GM19238 (cell line): ENCODE data around the gene CHAF1A.
A peak's percentile ranks its signal among the peaks of the same experiment; 100 is the strongest.

Experiments used
- DNase-seq: peaks from one replicate; pipeline ENCODE4 v3.0.0; 2011; ENCODE audit warnings: low spot score; ENCODE audit not compliant: insufficient read length

CHAF1A gene, protein sequence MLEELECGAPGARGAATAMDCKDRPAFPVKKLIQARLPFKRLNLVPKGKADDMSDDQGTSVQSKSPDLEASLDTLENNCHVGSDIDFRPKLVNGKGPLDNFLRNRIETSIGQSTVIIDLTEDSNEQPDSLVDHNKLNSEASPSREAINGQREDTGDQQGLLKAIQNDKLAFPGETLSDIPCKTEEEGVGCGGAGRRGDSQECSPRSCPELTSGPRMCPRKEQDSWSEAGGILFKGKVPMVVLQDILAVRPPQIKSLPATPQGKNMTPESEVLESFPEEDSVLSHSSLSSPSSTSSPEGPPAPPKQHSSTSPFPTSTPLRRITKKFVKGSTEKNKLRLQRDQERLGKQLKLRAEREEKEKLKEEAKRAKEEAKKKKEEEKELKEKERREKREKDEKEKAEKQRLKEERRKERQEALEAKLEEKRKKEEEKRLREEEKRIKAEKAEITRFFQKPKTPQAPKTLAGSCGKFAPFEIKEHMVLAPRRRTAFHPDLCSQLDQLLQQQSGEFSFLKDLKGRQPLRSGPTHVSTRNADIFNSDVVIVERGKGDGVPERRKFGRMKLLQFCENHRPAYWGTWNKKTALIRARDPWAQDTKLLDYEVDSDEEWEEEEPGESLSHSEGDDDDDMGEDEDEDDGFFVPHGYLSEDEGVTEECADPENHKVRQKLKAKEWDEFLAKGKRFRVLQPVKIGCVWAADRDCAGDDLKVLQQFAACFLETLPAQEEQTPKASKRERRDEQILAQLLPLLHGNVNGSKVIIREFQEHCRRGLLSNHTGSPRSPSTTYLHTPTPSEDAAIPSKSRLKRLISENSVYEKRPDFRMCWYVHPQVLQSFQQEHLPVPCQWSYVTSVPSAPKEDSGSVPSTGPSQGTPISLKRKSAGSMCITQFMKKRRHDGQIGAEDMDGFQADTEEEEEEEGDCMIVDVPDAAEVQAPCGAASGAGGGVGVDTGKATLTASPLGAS

DNA sequence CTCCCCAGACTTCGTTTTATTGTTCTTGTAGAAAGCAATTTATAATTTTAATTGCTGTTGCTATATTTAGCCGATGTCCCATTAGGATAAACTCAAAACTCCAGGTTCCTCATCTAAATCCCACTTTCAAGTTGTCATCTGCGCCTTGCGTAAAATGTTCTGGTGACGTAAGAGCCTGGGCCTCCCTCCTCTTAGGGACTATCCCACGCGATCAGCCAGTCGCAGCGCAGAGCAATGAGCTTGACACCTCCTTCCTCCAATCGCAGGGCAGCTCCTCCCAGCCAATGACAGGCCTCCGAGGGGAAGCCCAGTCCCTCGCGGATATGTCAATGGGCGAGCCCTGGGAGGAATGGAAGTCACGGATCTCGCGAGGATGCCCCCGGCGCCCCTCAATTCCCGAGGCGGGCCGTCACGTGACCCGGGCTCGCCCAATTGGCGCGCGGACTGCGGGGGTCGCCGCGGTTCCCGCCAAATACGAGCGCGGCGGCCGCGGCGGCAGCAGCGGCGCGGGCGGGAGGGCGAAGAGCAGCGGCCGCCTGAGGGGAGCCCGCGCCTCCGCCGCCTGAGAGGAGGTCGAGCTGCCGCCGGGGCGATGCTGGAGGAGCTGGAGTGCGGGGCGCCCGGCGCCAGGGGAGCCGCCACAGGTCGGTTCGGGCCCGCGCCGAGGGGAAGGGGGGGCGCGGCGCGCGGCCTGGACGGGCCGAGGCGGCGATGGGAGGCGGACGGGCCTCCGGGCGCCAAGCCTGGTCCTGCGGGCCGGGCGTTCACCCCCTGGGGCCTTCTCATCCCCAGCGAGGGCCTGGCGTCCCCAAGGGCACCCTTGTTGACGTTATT, at the start of gene CHAF1A:
Gene CHAF1A, plus strand, starts transcription at position 470 of the 834 bp plus-strand sequence. Its CDS starts 123 bp downstream, at position 593.
- DNase-seq, result peak; percentile 100

DNA sequence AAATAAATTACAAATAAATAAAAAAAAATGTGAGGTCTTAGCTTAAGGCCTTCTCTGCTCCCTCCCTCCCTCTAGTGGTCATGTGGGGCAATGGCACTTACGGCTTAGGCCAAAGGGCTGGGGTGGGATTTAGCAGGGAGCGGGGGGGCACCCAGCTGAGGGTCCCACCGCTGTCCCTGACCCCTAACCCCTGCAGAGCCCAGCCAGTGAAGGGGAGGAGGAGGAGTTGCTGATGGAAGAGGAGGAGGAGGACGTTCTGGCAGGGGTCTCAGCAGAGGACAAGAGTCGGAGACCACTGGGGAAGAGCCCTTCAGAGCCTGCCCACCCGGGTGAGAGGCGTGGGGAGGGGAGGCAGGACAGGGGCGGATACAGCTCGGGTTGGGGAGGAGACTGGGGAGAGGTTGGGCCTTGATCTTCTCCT, 49.7 kb upstream of the CHAF1A start:
- no peak for DNase-seq

DNA sequence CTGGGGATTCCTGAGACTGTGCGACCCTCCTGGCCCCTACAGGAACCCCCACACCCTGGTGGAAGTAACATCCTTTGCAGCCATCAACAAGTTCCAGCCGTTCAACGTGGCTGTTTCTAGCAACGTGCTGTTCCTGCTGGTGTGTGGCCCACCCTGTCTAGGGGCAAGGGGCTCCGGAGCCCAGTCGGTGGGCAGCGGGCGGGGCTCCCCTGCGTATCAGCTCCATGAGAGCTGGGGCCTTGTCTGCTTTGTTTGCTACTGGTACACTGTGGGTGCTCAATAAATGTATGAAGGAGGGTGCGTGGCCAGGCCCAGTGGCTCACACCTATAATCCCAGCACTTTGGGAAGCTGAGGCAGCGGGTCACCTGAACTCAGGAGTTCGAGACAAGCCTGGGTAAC, 48.2 kb upstream of the CHAF1A start:
- DNase-seq, result no peak

DNA sequence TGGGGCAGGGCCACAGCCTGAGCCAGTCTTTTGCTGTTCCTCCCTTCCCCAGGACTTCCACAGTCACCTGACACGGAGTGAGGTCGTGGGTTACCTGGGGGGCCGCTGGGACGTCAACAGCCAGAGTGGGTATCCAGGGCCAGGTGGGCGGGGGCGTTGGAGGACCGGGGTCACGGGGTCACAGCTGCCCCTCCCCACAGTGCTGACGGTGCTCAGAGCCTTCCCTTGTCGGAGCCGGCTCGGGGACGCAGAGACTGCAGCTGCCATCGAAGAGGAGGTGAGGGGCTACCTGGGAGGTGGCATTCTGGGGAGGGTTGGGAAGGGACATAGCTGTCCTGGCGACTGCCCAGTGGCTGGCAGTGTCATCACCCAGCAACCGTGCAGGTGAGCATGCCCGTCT, 47.5 kb upstream of the CHAF1A start:
- no peak for DNase-seq

DNA sequence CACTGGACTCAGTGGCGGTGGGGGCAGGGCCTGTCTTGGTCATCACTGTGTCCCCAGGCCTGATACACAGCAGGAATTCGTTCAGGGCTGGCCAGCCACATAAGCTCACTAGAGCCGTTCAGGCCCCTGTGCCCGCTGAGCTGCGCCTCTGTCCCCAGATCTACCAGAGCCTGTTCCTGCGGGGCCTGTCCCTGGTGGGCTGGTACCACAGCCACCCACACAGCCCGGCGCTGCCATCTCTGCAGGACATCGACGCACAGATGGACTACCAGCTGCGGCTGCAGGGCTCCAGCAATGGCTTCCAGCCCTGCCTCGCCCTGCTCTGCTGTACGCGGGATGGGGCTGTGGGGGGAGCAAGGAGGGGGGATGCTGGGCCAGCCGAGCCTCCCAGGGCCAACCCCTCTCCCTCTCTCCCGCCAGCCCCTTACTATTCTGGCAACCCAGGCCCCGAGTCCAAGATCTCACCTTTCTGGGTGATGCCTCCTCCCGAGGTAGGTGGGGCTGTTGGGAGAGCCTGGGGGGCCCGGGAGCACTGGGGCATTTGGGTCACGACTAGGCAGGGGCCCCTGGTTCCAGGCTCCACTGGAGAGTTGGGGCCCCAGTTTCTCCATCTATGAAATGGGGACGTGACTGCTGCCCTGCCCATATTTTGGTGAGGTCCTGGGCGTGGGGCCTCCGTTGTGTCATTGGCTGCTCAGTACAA, 45.2 kb upstream of the CHAF1A start:
- no peak for DNase-seq

DNA sequence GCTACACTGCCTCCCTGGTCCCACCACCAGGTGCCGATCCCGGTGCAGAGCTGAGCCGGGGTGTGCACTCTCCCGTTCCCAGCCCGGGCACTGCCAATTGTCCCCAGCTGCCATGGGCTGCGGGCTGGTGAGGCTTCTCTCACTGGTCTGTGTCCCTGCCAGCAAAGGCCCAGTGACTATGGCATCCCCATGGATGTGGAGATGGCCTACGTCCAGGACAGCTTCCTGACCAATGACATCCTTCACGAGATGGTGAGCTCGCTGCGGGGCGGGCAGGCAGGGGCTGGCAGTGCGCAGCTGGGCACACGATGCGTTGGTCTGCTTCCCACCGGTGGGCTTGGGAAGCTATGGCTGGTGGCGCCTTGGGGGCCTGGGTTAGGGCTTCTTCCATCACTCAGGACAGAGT, 44.5 kb upstream of the CHAF1A start:
- no peak for DNase-seq

DNA sequence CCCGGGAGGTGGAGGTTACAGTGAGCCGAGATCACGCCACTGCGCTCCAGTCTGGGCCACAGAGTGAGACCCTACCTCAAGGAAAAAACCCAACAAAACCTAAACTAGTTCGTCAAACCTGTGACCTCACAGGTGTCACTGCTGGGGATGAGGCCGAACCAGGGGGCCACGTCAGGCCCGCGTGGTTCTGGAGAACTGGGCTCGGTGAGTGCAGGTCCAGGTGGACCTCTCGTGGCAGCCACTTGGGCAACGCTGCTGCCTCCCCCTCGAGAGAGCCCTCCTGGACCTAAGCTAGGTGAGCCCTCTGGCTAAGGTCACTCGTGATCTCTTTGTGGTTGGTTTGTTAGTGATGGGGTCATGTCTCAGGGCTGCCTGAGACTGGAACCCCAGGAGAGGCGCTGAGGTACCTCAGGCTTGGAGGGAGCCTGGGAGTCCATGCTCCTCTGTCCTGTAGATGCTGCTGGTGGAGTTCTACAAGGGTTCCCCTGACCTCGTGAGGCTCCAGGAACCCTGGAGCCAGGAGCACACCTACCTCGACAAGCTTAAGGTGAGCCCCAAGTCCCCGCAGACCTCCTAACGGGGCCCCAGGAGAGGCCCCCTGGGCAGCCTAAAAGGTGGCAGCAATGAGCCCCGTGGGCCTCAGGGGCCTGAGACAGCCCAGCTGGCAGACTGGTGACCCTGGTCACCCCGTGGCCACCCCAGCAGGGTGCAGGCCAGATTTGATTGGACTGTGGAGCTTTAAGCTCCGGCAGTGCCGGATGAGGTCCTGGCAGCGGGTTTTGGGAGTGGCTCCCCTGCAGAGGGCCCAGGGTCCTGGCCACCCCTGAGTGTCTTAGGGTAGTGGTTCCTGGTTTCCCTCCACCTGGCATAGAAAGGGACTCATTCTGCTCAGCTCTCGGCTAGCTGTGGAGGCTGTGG, 43.5 kb upstream of the CHAF1A start:
- DNase-seq, result no peak

DNA sequence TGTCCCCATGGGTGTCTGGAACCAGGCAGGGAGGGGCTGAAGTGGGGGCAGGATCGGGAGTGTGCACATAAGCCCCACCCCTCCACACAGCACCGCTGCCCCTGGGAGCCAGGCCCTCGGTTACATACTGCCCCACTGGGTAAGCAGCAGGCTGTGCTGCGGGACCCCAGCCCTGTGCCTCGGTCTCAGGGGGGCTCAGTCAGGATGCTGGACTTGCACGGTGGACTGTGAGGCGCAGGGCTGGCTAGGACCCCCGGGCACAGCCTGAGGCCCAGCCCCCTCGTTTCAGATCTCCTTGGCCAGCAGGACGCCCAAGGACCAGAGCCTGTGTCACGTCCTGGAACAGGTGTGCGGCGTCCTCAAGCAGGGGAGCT, 42.8 kb upstream of the CHAF1A start:
- no peak for DNase-seq

DNA sequence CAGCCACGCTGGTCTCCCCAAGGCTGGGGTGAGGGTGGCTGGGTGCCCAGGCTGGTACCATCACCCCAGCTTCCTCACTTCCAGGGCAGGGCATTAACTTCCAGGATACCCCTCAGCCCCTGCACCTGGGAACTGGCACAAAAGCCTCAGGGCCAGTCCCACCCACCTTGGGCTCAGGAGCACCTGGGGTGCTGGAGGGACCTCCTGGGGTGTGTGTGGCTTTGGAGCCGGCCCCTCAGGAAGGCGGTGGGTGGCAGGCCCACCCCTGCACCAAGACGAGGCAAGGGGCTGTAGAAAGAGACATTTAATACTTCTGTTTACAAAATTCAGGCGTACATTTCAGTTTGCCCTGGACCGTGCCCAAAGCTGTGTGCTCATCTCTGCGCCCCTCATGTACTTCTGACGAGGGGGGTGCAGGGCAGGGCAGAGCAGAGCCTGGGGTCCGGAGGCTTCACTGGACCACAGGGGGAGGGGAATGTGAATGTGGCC, 42.3 kb upstream of the CHAF1A start:
- DNase-seq, result no peak

DNA sequence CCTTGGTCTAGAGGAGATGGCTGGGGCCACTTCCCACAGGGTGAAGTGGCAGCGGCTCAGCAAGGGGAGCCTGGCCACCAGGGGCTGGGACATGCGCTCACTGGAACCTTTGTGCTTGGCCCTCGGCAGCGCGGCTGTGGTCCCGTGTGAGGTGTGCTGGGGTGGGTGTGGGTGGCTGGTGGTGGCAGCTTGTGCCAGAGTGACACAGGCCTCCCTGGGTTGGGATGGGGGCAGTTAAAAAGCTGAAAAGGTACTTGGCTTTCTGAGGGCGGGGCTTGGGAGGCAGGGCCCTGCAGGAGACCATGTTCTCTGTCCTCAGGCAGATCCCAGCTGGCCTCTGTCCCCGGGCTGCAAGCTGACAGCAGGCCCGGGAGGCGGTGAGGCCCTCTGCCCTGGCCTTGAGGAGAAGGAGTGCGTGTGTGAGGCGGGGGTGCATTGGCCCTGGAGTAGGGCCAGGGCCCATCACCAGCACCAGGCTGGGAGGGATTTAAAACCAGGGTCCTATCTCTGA, 41.7 kb upstream of the CHAF1A start:
- DNase-seq, result no peak

DNA sequence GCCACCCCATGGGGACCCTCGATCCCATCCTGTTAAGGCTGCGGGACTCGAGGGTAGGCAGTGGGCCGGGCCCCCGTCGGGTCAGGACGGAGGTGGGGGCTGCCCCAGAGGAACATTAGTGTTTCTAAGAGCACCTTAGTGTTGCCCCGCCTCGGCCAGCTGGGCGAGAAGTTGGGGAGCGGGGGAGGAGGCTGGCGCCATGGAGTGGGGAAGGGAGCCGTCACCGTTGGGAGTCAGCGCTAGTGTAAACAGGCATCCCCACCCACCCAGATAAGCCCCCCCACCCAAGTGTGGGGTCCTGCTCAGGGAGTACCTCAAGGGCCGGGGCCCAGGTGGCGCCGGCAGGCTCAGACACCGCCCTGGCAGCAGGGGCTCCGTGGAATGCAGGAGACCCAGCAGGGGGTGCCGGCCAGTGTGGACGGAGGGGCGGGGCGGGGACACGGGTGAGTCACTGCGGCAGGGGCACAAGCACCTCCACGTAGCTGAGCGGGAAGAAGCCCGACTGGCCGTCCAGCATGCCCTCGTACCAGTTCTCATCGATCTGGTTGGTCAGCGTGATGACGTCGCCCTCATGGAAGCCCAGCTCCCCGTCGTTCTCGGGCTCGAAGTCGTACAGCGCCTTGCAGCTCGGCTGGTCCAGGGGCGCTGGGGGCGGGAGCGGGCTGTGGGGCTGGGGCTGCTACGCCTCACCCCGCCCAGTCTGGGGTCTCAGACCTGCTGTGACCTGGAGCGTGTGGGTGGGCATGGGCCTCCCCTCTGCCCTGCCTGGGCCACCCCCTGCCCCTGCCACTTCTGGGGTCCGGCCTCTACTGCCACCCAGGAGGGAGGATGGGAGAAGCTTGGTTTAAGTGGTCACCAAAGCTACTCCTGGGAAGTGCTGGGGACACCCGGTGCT, 41.0 kb upstream of the CHAF1A start:
- DNase-seq, result no peak

DNA sequence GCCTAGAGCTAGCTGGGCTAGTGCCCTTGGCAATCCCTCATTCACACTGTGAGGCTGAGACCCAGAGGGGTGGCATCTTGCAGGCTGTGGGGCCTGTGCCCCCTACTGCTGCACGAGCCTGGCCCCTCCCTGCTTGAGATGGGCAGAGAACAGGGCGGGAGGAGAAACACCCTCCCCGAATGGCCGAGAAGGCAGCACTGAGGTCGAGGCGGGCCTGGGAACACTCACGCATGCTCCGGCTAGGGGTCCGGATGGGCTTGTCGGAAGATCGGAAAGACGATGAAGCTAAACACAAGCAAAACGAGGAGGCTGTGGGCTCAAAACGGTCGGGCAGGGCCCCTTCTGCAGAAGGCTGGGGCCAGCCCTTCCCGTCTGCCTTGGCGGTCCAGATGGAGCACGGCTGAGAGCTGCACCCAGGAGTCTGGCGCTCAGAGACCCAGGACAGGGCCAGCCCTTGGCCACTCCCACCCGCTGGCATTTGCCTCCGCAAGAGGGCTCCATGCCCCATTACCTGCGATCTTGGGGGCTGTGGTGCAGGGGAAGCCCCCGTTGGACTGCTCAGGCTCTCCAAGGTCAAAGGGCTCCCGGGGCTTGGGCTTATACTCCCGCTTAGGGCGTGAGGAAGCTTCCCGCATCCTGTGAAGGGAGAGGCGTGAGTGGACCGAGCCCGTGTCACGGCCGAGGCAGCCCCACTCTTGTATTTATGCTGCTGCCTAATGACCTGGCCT, 40.2 kb upstream of the CHAF1A start:
- no peak for DNase-seq

DNA sequence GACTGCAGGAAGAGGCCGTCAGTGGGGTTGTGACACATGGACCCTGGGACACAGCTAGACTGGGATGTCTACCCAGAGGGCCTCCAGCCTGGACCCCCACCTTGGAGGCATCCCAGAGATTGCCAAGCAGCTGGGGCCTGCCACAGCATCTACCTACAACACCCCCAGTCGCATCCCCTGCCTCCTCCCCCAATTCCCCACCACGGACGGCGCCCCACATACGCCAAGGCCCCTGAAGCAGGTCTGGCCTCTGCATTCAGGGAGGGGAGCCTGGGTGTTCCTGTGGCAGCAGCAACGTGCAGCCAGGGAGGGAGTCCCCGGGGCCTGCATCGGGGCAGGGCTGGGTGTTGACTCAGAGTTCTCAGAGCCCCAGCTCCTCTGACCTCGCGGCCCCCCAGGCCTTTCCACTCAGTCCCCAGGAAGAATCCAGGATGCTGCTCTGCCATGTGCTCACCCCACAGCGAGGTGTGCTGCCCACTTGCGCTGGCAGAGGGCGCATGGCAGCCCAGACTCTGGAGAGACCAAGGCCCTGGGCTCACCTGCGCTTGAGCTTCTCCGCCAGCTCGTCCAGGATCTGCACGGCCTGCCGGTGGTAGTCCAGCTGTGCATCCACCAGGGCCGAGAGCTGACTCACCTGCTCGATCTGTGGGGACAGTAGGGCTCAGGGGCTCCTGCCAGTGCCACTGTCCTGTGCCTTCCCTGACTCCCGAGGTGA, 39.5 kb upstream of the CHAF1A start:
- DNase-seq, result no peak

DNA sequence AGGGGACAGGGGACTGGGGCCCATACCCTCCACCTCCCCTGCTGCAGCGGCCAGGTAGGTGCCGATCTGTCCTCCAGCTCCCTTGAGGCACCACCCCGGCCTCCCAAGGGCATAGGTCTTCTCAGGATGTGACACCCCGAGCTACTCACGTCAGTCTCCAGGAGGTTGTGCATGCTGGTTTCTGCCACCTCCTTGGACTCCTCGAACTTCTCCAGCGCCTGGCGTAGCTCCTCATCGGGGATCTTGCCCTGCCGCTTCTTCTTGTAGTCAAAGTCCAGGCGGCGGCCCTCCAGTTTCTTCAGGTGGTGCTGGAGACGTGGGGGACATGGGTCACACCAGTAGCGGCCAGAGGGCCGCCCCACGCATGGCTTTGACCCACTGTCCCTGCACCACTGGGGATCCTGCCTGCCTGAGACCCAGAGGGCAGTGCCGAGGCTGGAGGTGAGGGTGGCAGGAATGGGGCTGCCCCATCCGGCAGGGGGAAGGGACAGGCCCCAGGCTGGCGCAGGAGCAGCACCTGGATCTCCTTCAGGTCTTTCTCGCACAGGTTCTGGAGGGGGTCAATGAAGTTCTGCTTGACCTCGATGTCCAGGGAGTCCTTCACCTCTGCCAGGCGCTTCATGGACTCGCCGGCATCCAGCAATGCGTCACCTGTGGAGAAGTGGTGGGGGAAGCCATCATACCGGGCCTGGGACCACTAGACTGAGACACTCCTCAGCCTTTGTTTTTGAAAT, 38.7 kb upstream of the CHAF1A start:
- DNase-seq, result no peak

DNA sequence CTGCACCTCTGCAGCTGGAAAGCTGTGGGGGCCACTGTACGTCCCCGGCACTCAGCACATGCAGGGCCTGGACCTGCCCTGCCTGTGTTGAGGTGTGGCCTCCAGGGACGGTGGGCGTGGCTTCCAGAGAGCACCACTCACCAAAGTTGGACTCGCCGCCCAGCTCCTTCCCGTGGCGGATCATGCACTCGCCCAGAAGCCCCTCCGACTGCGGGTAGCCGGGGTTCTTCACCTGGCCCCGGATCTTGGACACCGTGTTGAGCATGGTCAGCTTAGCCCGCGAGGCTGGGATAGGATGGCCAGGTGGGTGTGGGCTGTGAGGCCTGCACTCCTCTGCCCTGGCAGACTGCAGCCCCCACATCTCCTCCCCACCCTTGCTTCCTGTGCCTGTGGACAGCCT, 37.1 kb upstream of the CHAF1A start:
- no peak for DNase-seq
